Loucy (cell line): ENCODE measurements around the gene FZR1.
"Not testable (repeated sequence)": the region's sequence is repeated elsewhere in the genome, so short reads cannot be mapped to it uniquely, and the experiment has no call there.

Experiments used
- H2AFZ ChIP-seq: fragments of 200-600 bp; sonication (generic); 2 replicates; pipeline ENCODE4 v1.6.0; 2016; ENCODE audit warnings: antibody characterized with exemption, mild to moderate bottlenecking, low read length, moderate library complexity
- H3F3A ChIP-seq: fragments of 200-600 bp; 2 replicates; pipeline ENCODE4 v1.6.0; 2016; ENCODE audit warnings: antibody characterized with exemption, low read depth, mild to moderate bottlenecking
- H3K27me3 ChIP-seq: fragments of 200-600 bp; sonication (generic); 2 replicates; pipeline ENCODE4 v1.6.1; 2014; ENCODE audit warnings: low read length, mild to moderate bottlenecking; ENCODE audit not compliant: insufficient read depth, poor library complexity, severe bottlenecking
- H3K36me3 ChIP-seq: fragments of 200-600 bp; sonication (generic); 2 replicates; pipeline ENCODE4 v1.6.1; 2016; ENCODE audit warnings: low read length; ENCODE audit not compliant: insufficient read depth
- H3K4me1 ChIP-seq: fragments of 200-600 bp; sonication (generic); 2 replicates; pipeline ENCODE4 v1.5.1; 2014; ENCODE audit warnings: low read length, mild to moderate bottlenecking; ENCODE audit not compliant: insufficient read depth, poor library complexity, severe bottlenecking
- H3K4me2 ChIP-seq: fragments of 200-600 bp; sonication (generic); 2 replicates; pipeline ENCODE4 v1.6.0; 2014; ENCODE audit warnings: antibody characterized with exemption, low read length, low read depth, mild to moderate bottlenecking; ENCODE audit not compliant: poor library complexity, severe bottlenecking
- H3K4me3 ChIP-seq: fragments of 200-600 bp; sonication (generic); 2 replicates; pipeline ENCODE4 v1.5.1; 2014; ENCODE audit warnings: low read length, mild to moderate bottlenecking, mixed read lengths; ENCODE audit not compliant: poor library complexity, severe bottlenecking
- H3K79me2 ChIP-seq: fragments of 200-600 bp; sonication (generic); 2 replicates; pipeline ENCODE4 v1.6.1; 2014; ENCODE audit warnings: low read length; ENCODE audit not compliant: insufficient read depth
- H3K9ac ChIP-seq: fragments of 200-600 bp; sonication (generic); 2 replicates; pipeline ENCODE4 v1.6.0; 2014; ENCODE audit warnings: mild to moderate bottlenecking, low read depth, low read length, moderate library complexity; ENCODE audit not compliant: poor library complexity, severe bottlenecking
- H3K9me2 ChIP-seq: fragments of 200-600 bp; sonication (generic); replicated peaks from 2 replicates; pipeline ENCODE4 v1.6.1; 2016; ENCODE audit warnings: low read depth, low read length, mixed read lengths
- H3K9me3 ChIP-seq: fragments of 200-600 bp; sonication (generic); 2 replicates; pipeline ENCODE4 v1.6.1; 2014; ENCODE audit warnings: mild to moderate bottlenecking, antibody characterized with exemption, low read length, low read depth; ENCODE audit not compliant: insufficient read depth
- H4K20me1 ChIP-seq: fragments of 200-600 bp; sonication (generic); 2 replicates; pipeline ENCODE4 v1.6.0; 2014; ENCODE audit warnings: antibody characterized with exemption, low read length, mild to moderate bottlenecking; ENCODE audit not compliant: insufficient read depth, poor library complexity, severe bottlenecking
- CTCF ChIP-seq: fragments of 200-600 bp; sonication (generic); conservative IDR thresholded peaks from 2 replicates; pipeline ENCODE4 v1.5.1; 2014; ENCODE audit warnings: mild to moderate bottlenecking, antibody characterized with exemption, low read length
- EZH2phosphoT487 ChIP-seq: fragments of 200-600 bp; IDR thresholded peaks from 2 replicates; pipeline ENCODE4 v1.6.1; 2018; ENCODE audit warnings: antibody characterized with exemption, mild to moderate bottlenecking, moderate library complexity, borderline replicate concordance

Gene FZR1

GRCh38 chr19:3506384-3507340, 551 bp downstream of the FZR1 start:
- Histone ChIP-seq H4K20me1 (peaks cover 50% of the 10 kb centered on the region), H3K27me3 (no peaks in the 10 kb centered on the region), H3F3A (no peaks in the 10 kb centered on the region), H3K4me2 (peak overlapping the region; percentile 100), H3K4me1 (peaks cover 44% of the 10 kb centered on the region), H3K9me2 (no peaks in the 10 kb centered on the region), H2AFZ (peak overlapping the region; percentile 68; the same call in 1 of the 2 replicates), H3K79me2 (peaks cover 55% of the 10 kb centered on the region), H3K9ac (peak overlapping the region; percentile 94), H3K9me3 (no peaks in the 10 kb centered on the region), H3K4me3 (peak overlapping the region; percentile 99), H3K36me3 (no peaks in the 10 kb centered on the region)
- TF ChIP-seq EZH2phosphoT487 (no peak), CTCF (no peak)

- Histone ChIP-seq H3K4me3 (peak overlapping the region; percentile 99), H3K36me3 (no peaks in the 10 kb centered on the region), H2AFZ (no peak overlapping the region), H4K20me1 (peaks cover 59% of the 10 kb centered on the region), H3K27me3 (no peaks in the 10 kb centered on the region), H3K79me2 (peaks cover 64% of the 10 kb centered on the region), H3K9ac (peak overlapping the region; percentile 94), H3K4me1 (peaks cover 44% of the 10 kb centered on the region), H3K9me3 (no peaks in the 10 kb centered on the region), H3K4me2 (peak overlapping the region; percentile 100), H3F3A (no peaks in the 10 kb centered on the region), H3K9me2 (no peaks in the 10 kb centered on the region)
- TF ChIP-seq EZH2phosphoT487: no peak
- TF ChIP-seq CTCF: no peak
Measured at GRCh38 chr19:3507371-3508120, 1.4 kb downstream of the FZR1 start.

DNA sequence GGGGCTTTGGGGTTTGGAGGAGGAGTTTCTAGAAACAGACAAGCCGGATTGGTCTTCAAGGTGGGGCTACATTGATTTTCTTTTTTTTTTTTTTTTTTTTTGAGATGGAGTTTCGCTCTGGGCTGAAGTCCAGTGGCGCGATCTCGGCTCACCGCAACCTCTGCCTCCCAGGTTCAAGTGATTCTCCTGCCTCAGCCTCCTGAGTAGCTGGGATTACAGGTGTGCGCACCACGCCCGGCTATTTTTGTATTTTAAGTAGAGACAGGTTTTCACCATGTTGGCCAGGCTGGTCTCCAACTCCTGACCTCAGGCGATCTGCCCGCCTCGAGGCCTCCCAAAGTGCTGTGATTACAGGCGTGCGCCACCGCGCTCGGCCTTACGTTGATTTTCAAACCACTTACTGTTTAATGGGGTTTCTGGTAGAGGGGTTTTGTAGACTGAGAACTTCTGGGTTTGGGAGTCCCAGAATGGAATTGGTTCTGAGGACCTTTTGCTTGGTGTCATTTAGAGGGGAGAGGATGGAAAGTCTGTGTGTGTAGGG, 2.1 kb downstream of the FZR1 start:
- not testable (repeated sequence) for H3K9me3 ChIP-seq, H3K9me2 ChIP-seq, H3K27me3 ChIP-seq, H3K36me3 ChIP-seq, H2AFZ ChIP-seq, H3F3A ChIP-seq
- Histone ChIP-seq H3K4me3 (peak overlapping the region; percentile 99), H3K4me1 (peaks cover 44% of the 10 kb centered on the region), H3K9ac (peak overlapping the region; percentile 41), H3K79me2 (peaks cover 71% of the 10 kb centered on the region), H4K20me1 (peaks cover 65% of the 10 kb centered on the region), H3K4me2 (peak overlapping the region; percentile 100)
